ENCODE measurements around the gene RASSF5.

Gene RASSF5

DNA sequence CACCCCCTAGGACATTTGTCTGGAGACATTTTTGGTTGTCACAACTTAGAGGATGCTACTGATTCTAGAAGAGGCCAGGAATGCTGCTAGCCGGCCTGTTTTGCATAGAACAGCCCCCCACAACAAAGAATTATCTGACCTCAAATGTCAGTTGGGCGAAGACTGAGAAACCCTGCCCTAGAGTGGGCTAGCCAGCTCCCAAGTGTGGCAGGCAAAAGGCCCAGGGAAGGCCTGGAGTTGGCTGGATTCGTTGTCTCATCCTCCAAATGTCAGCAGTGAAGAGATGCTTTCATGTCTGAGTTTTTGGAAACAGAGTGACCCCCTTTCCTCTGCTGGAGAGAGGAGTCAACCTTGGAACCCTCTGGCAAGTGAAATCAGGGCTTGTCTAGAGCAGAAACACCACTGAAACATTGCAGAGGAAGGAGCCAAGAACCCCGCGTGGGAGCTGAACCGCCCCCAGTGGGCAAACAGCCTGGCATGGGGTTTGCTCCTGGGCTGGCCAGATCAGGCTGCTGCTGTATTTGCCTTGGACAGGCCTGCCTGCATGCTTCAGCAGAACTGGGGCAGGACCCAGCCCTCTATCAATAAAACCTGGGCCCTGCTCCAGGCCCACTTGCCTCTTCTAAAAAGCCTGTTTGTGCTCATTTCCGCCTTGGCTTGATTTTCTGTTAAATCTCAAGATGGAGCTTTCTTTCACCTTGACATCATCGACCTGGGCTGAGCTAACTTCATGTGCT, 32.9 kb downstream of the RASSF5 start:
- Histone ChIP-seq H3K79me2 (ENCODE audit: control insufficient read depth, insufficient read depth, low read length) (no peaks in the 10 kb centered on the region), H3K9ac (ENCODE audit: low read length) (no peak overlapping the region), H2BK120ac (ENCODE audit: low read depth, low read length) (no peak overlapping the region), H3K4me2 (ENCODE audit: low read length) (no peak overlapping the region), H3K27ac (ENCODE audit: low read depth, low read length) (no peak overlapping the region), H3K18ac (ENCODE audit: low read length) (no peak overlapping the region), H2AK5ac (ENCODE audit: low read length) (no peak overlapping the region), H3K79me1 (ENCODE audit: low read length) (no peaks in the 10 kb centered on the region), H3K4ac (ENCODE audit: low read depth, low read length) (no peak overlapping the region), H4K5ac (ENCODE audit: low read length) (no peak overlapping the region), H4K8ac (ENCODE audit: low read depth, low read length) (no peak overlapping the region), H3K4me1 (ENCODE audit: control insufficient read depth, low read depth, low read length) (no peaks in the 10 kb centered on the region), H3K56ac (ENCODE audit: low read length) (no peak overlapping the region), H3K23ac (ENCODE audit: low read length) (no peak overlapping the region), H3K27me3 (ENCODE audit: insufficient read depth, low read length, poor library complexity) (no peaks in the 10 kb centered on the region), H3K36me3 (ENCODE audit: control insufficient read depth, insufficient read depth, low read length) (no peaks in the 10 kb centered on the region), H3K4me3 (ENCODE audit: low read length) (no peak overlapping the region), H2BK5ac (ENCODE audit: low read length) (no peak overlapping the region), H2BK15ac (replicated peaks; ENCODE audit: low read depth) (no peak overlapping the region)
- no CpG with 5 or more reads among the region's 8 CpGs for WGBS (ENCODE audit: extremely low coverage, insufficient coverage, low lambda C conversion rate)
- no peak for DNase-seq

- no peak overlapping the region for H2AK5ac ChIP-seq (ENCODE audit: low read length)
- H4K5ac ChIP-seq (ENCODE audit: low read length) = no peak overlapping the region
- WGBS (ENCODE audit: extremely low coverage, insufficient coverage, low lambda C conversion rate) = no CpG with 5 or more reads among the region's 7 CpGs
- no peak overlapping the region for H2BK5ac ChIP-seq (ENCODE audit: low read length)
- no peaks in the 10 kb centered on the region for H3K36me3 ChIP-seq (ENCODE audit: control insufficient read depth, insufficient read depth, low read length)
- no peak overlapping the region for H3K4me2 ChIP-seq (ENCODE audit: low read length)
- H3K79me2 ChIP-seq (ENCODE audit: control insufficient read depth, insufficient read depth, low read length) = no peaks in the 10 kb centered on the region
- H3K27me3 ChIP-seq (ENCODE audit: insufficient read depth, low read length, poor library complexity) = no peaks in the 10 kb centered on the region
- no peak overlapping the region for H3K9ac ChIP-seq (ENCODE audit: low read length)
- no peaks in the 10 kb centered on the region for H3K79me1 ChIP-seq (ENCODE audit: low read length)
- H3K23ac ChIP-seq (ENCODE audit: low read length) = no peak overlapping the region
- DNase-seq = no peak
- H2BK15ac ChIP-seq (replicated peaks; ENCODE audit: low read depth) = no peak overlapping the region
- no peak overlapping the region for H2BK120ac ChIP-seq (ENCODE audit: low read depth, low read length)
- H3K18ac ChIP-seq (ENCODE audit: low read length) = no peak overlapping the region
- no peaks in the 10 kb centered on the region for H3K4me1 ChIP-seq (ENCODE audit: control insufficient read depth, low read depth, low read length)
- H4K8ac ChIP-seq (ENCODE audit: low read depth, low read length) = no peak overlapping the region
- H3K27ac ChIP-seq (ENCODE audit: low read depth, low read length) = no peak overlapping the region
- no peak overlapping the region for H3K4ac ChIP-seq (ENCODE audit: low read depth, low read length)
- H3K4me3 ChIP-seq (ENCODE audit: low read length) = no peak overlapping the region
- no peak overlapping the region for H3K56ac ChIP-seq (ENCODE audit: low read length)
Observed at GRCh38 chr1:206541236-206541833, 34.0 kb downstream of the RASSF5 start.

DNA sequence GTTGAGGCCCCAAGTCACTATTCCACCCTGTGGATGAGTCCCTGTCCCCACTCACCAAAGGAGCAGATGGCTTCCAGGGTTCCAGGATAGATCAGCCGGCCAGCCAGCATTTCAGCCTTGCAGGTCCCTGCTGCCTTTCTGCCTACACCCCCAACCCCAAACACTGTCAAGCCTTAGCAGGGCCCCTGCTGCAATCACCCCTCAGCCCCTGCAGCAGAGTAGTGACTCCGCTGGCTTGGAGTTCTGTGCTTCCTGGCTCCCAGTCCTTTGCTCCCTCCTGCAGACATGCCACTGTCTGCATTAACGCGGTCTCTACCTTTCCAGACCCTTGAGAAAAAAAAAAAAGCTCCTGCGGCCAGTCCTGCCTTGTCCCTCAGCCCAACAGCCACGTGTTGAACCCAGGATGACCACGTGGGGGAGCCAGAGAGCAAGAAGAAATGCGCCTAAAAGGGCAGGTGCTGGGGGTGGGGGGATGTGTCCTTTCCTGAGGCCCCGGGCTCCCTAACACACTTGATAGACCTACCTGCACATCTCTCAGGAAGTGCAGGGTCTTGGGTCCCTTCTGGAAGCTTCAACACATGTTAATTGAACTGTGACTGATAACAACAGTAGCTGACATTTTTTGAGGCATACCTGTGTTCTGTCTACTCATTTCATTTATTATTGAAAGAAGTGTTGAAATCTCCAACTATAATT, 37.4 kb downstream of the RASSF5 start:
- WGBS (ENCODE audit: extremely low coverage, insufficient coverage, low lambda C conversion rate) = no CpG with 5 or more reads among the region's 9 CpGs
- Histone ChIP-seq H2BK120ac (ENCODE audit: low read depth, low read length) (no peak overlapping the region), H3K18ac (ENCODE audit: low read length) (no peak overlapping the region), H4K5ac (ENCODE audit: low read length) (no peak overlapping the region), H3K36me3 (ENCODE audit: control insufficient read depth, insufficient read depth, low read length) (no peaks in the 10 kb centered on the region), H3K27ac (ENCODE audit: low read depth, low read length) (no peak overlapping the region), H3K4me1 (ENCODE audit: control insufficient read depth, low read depth, low read length) (no peaks in the 10 kb centered on the region), H2BK15ac (replicated peaks; ENCODE audit: low read depth) (no peak overlapping the region), H3K79me2 (ENCODE audit: control insufficient read depth, insufficient read depth, low read length) (no peaks in the 10 kb centered on the region), H3K4me2 (ENCODE audit: low read length) (no peak overlapping the region), H2BK5ac (ENCODE audit: low read length) (no peak overlapping the region), H3K79me1 (ENCODE audit: low read length) (no peaks in the 10 kb centered on the region), H4K8ac (ENCODE audit: low read depth, low read length) (no peak overlapping the region), H3K4me3 (ENCODE audit: low read length) (no peak overlapping the region), H3K27me3 (ENCODE audit: insufficient read depth, low read length, poor library complexity) (no peaks in the 10 kb centered on the region), H3K4ac (ENCODE audit: low read depth, low read length) (no peak overlapping the region), H2AK5ac (ENCODE audit: low read length) (no peak overlapping the region), H3K23ac (ENCODE audit: low read length) (no peak overlapping the region), H3K9ac (ENCODE audit: low read length) (no peak overlapping the region), H3K56ac (ENCODE audit: low read length) (no peak overlapping the region)
- peak; percentile 88 for DNase-seq

GRCh38 chr1:206545351-206545750, 38.0 kb downstream of the RASSF5 start:
- no peak overlapping the region for H3K27ac ChIP-seq (ENCODE audit: low read depth, low read length)
- no peak overlapping the region for H4K5ac ChIP-seq (ENCODE audit: low read length)
- no peak overlapping the region for H2BK120ac ChIP-seq (ENCODE audit: low read depth, low read length)
- H3K18ac ChIP-seq (ENCODE audit: low read length) = no peak overlapping the region
- no peak overlapping the region for H3K9ac ChIP-seq (ENCODE audit: low read length)
- no peak overlapping the region for H3K4ac ChIP-seq (ENCODE audit: low read depth, low read length)
- H2BK15ac ChIP-seq (replicated peaks; ENCODE audit: low read depth) = no peak overlapping the region
- H4K8ac ChIP-seq (ENCODE audit: low read depth, low read length) = no peak overlapping the region
- no peaks in the 10 kb centered on the region for H3K79me2 ChIP-seq (ENCODE audit: control insufficient read depth, insufficient read depth, low read length)
- H3K4me2 ChIP-seq (ENCODE audit: low read length) = no peak overlapping the region
- no peak overlapping the region for H3K56ac ChIP-seq (ENCODE audit: low read length)
- no peaks in the 10 kb centered on the region for H3K36me3 ChIP-seq (ENCODE audit: control insufficient read depth, insufficient read depth, low read length)
- no peak for DNase-seq
- no CpG with 5 or more reads among the region's 1 CpG for WGBS (ENCODE audit: extremely low coverage, insufficient coverage, low lambda C conversion rate)
- H2BK5ac ChIP-seq (ENCODE audit: low read length) = no peak overlapping the region
- no peaks in the 10 kb centered on the region for H3K79me1 ChIP-seq (ENCODE audit: low read length)
- H3K23ac ChIP-seq (ENCODE audit: low read length) = no peak overlapping the region
- H3K4me3 ChIP-seq (ENCODE audit: low read length) = no peak overlapping the region
- H3K4me1 ChIP-seq (ENCODE audit: control insufficient read depth, low read depth, low read length) = no peaks in the 10 kb centered on the region
- no peaks in the 10 kb centered on the region for H3K27me3 ChIP-seq (ENCODE audit: insufficient read depth, low read length, poor library complexity)
- H2AK5ac ChIP-seq (ENCODE audit: low read length) = no peak overlapping the region

DNA sequence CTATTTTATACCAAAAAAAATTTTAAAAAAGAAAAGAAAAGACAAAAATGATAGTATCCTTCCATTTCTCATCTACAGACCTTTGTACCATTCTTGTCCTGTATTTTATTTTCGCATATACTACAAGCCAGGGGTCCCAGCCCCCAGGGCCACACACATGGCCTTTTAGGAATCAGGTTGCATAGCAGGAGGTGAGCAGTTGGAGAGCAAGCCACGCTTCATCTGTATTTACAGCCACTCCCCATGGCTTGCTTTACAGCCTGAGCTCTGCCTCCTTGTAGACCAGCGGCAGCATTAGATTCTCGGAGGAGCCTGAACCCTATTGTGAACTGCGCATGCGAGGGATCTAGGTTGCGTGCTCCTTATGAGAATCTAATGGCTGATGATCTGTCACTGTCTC, 39.8 kb downstream of the RASSF5 start:
- no peak overlapping the region for H3K9ac ChIP-seq (ENCODE audit: low read length)
- WGBS (ENCODE audit: extremely low coverage, insufficient coverage, low lambda C conversion rate) = no CpG with 5 or more reads among the region's 7 CpGs
- no peak overlapping the region for H3K56ac ChIP-seq (ENCODE audit: low read length)
- no peak overlapping the region for H3K4me2 ChIP-seq (ENCODE audit: low read length)
- H3K23ac ChIP-seq (ENCODE audit: low read length) = no peak overlapping the region
- no peaks in the 10 kb centered on the region for H3K27me3 ChIP-seq (ENCODE audit: insufficient read depth, low read length, poor library complexity)
- no peaks in the 10 kb centered on the region for H3K79me2 ChIP-seq (ENCODE audit: control insufficient read depth, insufficient read depth, low read length)
- no peaks in the 10 kb centered on the region for H3K4me1 ChIP-seq (ENCODE audit: control insufficient read depth, low read depth, low read length)
- H2BK15ac ChIP-seq (replicated peaks; ENCODE audit: low read depth) = no peak overlapping the region
- no peaks in the 10 kb centered on the region for H3K36me3 ChIP-seq (ENCODE audit: control insufficient read depth, insufficient read depth, low read length)
- no peak for DNase-seq
- H3K4ac ChIP-seq (ENCODE audit: low read depth, low read length) = no peak overlapping the region
- H2BK5ac ChIP-seq (ENCODE audit: low read length) = no peak overlapping the region
- H3K27ac ChIP-seq (ENCODE audit: low read depth, low read length) = no peak overlapping the region
- no peak overlapping the region for H2BK120ac ChIP-seq (ENCODE audit: low read depth, low read length)
- no peak overlapping the region for H4K8ac ChIP-seq (ENCODE audit: low read depth, low read length)
- no peak overlapping the region for H3K4me3 ChIP-seq (ENCODE audit: low read length)
- H3K18ac ChIP-seq (ENCODE audit: low read length) = no peak overlapping the region
- no peaks in the 10 kb centered on the region for H3K79me1 ChIP-seq (ENCODE audit: low read length)
- H4K5ac ChIP-seq (ENCODE audit: low read length) = no peak overlapping the region
- no peak overlapping the region for H2AK5ac ChIP-seq (ENCODE audit: low read length)

All from mesendoderm (in vitro differentiated cells).